ENCODE measurements around the gene FOXRED2.

Gene FOXRED2

GRCh38 chr22:36514766-36515165, 7.9 kb upstream of the FOXRED2 start:
- DNase-seq (ENCODE audit: low read depth) = no peak

- DNase-seq (ENCODE audit: low read depth) = no peak
Observed at GRCh38 chr22:36512991-36513390, 6.2 kb upstream of the FOXRED2 start.

GRCh38 chr22:36512333-36512732, 5.5 kb upstream of the FOXRED2 start:
- DNase-seq (ENCODE audit: low read depth) = no peak

GRCh38 chr22:36510966-36511881, 4.4 kb upstream of the FOXRED2 start:
- DNase-seq (ENCODE audit: low read depth) = peak; percentile 17

- DNase-seq (ENCODE audit: low read depth) = no peak
Observed at GRCh38 chr22:36510384-36510783, 3.5 kb upstream of the FOXRED2 start.

- DNase-seq (ENCODE audit: low read depth) = no peak
Observed at GRCh38 chr22:36507518-36508010, 724 bp upstream of the FOXRED2 start.

- DNase-seq (ENCODE audit: low read depth) = no peak
Observed at GRCh38 chr22:36505998-36506635, 723 bp downstream of the FOXRED2 start.

- no peak for DNase-seq (ENCODE audit: low read depth)
Observed at GRCh38 chr22:36497910-36498665, 8.8 kb downstream of the FOXRED2 start.

GRCh38 chr22:36493690-36494110, 13.1 kb downstream of the FOXRED2 start:
- DNase-seq (ENCODE audit: low read depth) = no peak

- DNase-seq (ENCODE audit: low read depth) = no peak
Observed at GRCh38 chr22:36492109-36492508, 14.7 kb downstream of the FOXRED2 start.

GRCh38 chr22:36491155-36491554, 15.7 kb downstream of the FOXRED2 start:
- DNase-seq (ENCODE audit: low read depth) = no peak

GRCh38 chr22:36486619-36487384, 20.0 kb downstream of the FOXRED2 start:
- peak; percentile 34 for DNase-seq (ENCODE audit: low read depth)

- DNase-seq (ENCODE audit: low read depth) = peak; percentile 94
Observed at GRCh38 chr22:36481393-36482168, 25.3 kb downstream of the FOXRED2 start, which contains the start of gene TXN2. Gene TXN2, minus strand, starts transcription at chr22:36481640. Its CDS starts 803 bp downstream, at chr22:36480837.

GRCh38 chr22:36480941-36481392, 25.9 kb downstream of the FOXRED2 start:
- no peak for DNase-seq (ENCODE audit: low read depth)

- DNase-seq (ENCODE audit: low read depth) = no peak
Observed at GRCh38 chr22:36478966-36479365, 27.9 kb downstream of the FOXRED2 start.

- no peak for DNase-seq (ENCODE audit: low read depth)
Observed at GRCh38 chr22:36475341-36475740, 31.5 kb downstream of the FOXRED2 start.

- DNase-seq (ENCODE audit: low read depth) = no peak
Observed at GRCh38 chr22:36472689-36473088, 34.2 kb downstream of the FOXRED2 start.

- DNase-seq (ENCODE audit: low read depth) = no peak
Observed at GRCh38 chr22:36471341-36471821, 35.5 kb downstream of the FOXRED2 start.

- DNase-seq (ENCODE audit: low read depth) = no peak
Observed at GRCh38 chr22:36470994-36471331, 35.9 kb downstream of the FOXRED2 start.

- peak; percentile 79 for DNase-seq (ENCODE audit: low read depth)
Observed at GRCh38 chr22:36470162-36470993, 36.5 kb downstream of the FOXRED2 start.
